IMR-90 (cell line): ENCODE measurements around the gene SLF1.

Experiments
- BHLHE40 ChIP-seq: fragments of 150-350 bp; IDR thresholded peaks from 2 replicates; pipeline ENCODE4 v1.6.1; 2016; ENCODE audit warnings: mild to moderate bottlenecking, low read depth, low read length
- POLR2A ChIP-seq: IDR thresholded peaks from 2 replicates; pipeline ENCODE4 v1.6.1; 2012; ENCODE audit warnings: mild to moderate bottlenecking, low read depth, low read length
- RAD21 ChIP-seq: IDR thresholded peaks from 2 replicates; pipeline ENCODE4 v1.6.1; 2012; ENCODE audit warnings: low read length, improper control_type of control experiment
- TF ChIP-seq, protein P1 (sequence below): conservative IDR thresholded peaks from 2 replicates; pipeline ENCODE4 v1.5.1; 2012; ENCODE audit warnings: mild to moderate bottlenecking, low read depth, low read length, improper control_type of control experiment

DNA sequence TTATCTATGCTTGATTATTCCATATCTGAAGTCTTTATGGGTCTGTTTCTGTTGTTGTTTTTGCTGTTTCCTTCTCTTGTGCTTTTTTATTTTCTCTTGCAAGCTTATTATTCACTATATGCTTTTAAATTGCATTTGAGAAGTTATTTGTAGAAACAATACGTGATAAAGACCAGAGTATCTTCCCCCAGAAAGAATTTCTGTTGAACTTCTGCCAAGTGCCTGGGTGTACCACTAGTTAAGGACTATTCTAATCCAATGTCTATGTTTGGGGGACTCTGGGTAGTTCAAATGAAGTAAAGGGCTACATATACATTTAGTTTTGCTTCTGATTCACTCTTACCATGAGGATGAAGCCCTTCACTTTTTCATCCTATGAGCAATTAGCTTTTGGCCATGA, 54.3 kb downstream of the SLF1 start:
- TF ChIP-seq, protein P1, sequence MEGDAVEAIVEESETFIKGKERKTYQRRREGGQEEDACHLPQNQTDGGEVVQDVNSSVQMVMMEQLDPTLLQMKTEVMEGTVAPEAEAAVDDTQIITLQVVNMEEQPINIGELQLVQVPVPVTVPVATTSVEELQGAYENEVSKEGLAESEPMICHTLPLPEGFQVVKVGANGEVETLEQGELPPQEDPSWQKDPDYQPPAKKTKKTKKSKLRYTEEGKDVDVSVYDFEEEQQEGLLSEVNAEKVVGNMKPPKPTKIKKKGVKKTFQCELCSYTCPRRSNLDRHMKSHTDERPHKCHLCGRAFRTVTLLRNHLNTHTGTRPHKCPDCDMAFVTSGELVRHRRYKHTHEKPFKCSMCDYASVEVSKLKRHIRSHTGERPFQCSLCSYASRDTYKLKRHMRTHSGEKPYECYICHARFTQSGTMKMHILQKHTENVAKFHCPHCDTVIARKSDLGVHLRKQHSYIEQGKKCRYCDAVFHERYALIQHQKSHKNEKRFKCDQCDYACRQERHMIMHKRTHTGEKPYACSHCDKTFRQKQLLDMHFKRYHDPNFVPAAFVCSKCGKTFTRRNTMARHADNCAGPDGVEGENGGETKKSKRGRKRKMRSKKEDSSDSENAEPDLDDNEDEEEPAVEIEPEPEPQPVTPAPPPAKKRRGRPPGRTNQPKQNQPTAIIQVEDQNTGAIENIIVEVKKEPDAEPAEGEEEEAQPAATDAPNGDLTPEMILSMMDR: no peak
- TF ChIP-seq POLR2A (no peak), BHLHE40 (no peak), RAD21 (no peak)
